Measurements from ENCODE around the gene GHRH.

GRCh38 chr20:37309936-37310590 is 48.4 kb upstream of the GHRH start:
- no peak for TF ChIP-seq CTCF (IDR thresholded peaks at IDR 0.05; ENCODE audit: poor library complexity)
- no peak for TF ChIP-seq EZH2 (IDR thresholded peaks at IDR 0.05; ENCODE audit: borderline replicate concordance)

Data from hepatocyte (in vitro differentiated cells).